Neural cell (in vitro differentiated cells): ENCODE measurements around the gene CCDC149. TPM values are rescaled to one million over a fixed set of nuclear protein-coding genes. Genes with fewer than 3 reads are reported as not detected.

ENCODE experiments used
- polyA plus RNA-seq: library from polyadenylated mRNA; depleted of rRNA; stranded (reverse); fragments of >200 nt; gene quantifications from 2 replicates; pipeline ENCODE4 v1.2.3, GENCODE V29; 2014
- small RNA-seq, 3 experiments: library from RNA; depleted of rRNA; stranded (forward); fragments of <200 nt; gene quantifications; one replicate each; pipeline ENCODE3, GENCODE V24; 2012

The CCDC149 gene
- polyA plus RNA-seq, 1 donor from 2014 or later, result 6.6 TPM

Small RNA genes within 50 kb of the gene (small RNA-seq; reads per million reads assigned to genes)
- 0 reads per million in 3 experiments for gene AC006390.1

Other genes starting within 250 kb of the CCDC149 start
- gene SOD3, start 117.5 kb downstream of the CCDC149 start, polyA plus RNA-seq, result not detected in 2 replicates
- gene LGI2, start 117.9 kb upstream of the CCDC149 start, polyA plus RNA-seq, result 9.9 and 10.3 TPM in 2 replicates
- 5.6 and 6.5 TPM in 2 replicates for gene SEPSECS, start 247.4 kb upstream of the CCDC149 start, polyA plus RNA-seq